ENCODE results near the gene ZCCHC17.
"Not testable (repeated sequence)": the region's sequence is repeated elsewhere in the genome, so short reads cannot be mapped to it uniquely, and the experiment has no call there.

The ZCCHC17 gene

DNA sequence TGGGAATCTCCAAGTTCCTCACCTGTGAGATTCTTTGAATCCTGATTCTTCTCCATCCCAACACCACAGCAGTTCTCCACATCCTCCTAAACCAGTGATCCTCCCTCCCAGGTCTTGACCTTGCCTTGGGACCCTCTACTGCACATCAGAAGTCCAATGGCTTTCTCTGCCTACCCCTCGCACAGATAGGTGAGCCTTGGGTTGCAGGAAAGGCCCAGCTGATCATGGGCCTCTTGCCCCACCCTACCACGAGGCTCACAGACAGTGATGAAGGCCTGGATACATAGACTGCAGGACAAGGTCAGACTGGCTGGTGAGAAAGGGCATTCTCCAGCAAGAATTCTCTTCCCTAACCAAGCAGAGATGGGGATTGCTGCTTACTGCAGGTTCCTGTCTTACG, 75.2 kb downstream of the ZCCHC17 start:
- DNase-seq: no peak

DNA sequence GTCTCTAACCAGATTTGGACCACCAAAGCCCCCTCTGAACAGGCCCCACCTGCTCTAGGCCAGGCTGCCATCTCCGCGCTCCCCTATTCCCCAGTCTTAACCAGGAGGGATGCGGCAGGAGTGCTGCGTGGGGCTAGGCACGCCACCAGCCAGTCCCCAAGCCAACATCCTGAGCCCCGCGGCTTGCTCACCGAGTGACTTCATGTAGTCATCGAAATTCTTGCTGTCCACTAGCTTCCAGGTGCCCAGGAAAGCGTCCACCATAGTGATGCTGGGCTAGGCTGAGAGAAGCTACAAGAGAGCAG, 75.9 kb downstream of the ZCCHC17 start:
- DNase-seq: no peak

DNA sequence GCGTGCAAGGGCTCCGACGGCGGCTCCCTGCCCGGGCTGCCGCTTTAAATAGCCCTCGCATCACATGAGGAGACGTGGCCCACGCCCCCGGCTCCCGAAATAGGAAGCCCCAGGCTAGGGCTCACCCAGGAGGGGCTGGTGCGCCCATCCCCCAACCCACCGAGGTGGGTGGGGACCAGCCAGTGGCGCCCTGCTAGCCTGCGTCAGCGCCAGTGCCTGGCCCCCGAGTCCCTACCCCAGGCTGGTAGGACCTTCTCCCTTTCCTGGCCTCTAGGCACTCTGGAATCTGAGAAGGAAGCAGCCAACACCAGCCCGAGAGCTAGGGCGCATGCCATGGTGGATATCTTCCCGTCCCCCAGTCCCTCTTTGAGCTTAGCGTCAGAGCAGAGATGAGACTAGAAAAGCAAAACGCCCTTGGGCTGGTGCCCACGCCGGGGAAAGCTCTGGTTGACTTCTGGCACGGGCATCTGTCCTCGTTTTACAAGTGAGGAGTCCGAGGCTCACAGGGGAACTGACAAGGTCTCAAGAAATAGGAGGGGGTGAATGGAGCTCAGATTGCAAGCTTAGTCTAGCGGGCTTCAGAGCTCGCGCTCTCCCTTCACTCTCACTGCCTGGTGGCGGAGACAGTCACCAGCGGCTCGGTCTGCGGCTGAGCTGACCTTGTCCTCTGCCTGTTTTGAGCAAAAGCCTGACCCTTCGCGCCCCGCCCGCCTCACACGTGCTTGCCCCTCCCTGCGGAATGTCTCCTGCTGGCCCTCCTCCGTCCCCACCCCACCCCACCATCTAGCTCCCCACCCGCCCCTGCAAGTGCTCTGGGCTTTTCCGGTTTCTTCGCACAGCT, 76.4 kb downstream of the ZCCHC17 start, which contains the start of gene FABP3:
FABP3 (minus strand) TSS at position 21 of the 841 bp plus-strand sequence. CDS start 62 bp downstream, outside the sequence.
- no peak for DNase-seq

DNA sequence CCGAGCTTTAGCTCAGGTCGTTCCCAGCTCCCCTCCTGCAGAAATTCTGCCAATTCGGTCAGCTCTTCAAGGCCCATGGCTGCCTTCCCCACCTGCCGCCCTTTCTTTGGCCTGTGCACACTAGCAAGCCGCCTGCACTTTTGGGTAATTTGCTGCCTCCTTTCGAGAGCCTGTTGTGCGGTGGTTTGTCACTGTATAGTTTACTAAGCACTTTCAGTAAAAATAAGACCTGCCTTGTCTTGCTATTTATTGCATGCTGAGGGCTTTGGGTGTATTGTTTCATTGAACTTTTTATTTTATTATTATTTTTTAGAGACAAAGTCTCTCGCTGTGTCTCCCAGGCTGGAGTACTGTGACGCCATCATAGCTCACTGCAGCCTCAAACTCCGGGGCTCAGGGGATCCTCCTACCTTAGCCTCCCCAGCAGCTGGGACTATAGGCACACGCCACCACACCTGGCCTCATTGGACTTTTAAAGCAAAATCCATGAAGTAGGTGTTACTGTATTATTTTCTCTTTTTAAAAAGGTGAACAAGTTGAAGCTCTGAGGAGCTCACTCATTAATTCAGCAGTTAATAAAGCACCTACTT, 77.2 kb downstream of the ZCCHC17 start:
- no peak for DNase-seq

DNA sequence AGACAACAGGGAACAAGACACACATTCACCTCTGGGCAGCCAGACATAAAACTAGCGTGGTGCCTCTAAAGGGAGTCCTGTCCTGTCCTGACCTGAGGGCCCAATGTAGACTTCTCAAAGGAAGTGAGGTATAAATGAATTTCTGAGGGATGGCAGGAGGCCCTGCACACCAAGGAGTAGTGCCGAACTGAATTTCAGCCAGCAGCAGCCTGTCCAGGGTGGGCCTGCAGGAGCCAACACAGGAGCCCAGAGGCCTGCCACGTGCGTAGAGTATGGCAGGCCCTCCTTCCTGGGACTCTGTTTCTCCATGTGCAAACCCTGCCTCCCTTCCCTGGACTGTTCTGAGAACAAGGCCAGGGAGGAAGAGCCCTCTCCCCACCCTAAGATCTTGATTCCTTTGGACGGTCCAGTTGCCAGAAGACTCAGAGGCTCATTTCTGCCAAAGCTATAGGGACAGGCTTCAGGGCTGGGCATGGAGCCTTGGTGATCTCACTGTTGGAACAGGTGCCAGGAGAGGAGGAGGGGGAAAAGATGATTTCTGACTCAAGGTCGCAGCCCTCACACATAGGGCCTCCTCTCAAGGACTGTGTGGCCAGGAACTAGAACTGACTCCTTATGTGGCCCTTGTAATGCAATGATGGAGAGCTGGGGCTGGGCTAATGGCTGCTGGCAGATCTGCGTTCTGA, 77.8 kb downstream of the ZCCHC17 start:
- no peak for DNase-seq

DNA sequence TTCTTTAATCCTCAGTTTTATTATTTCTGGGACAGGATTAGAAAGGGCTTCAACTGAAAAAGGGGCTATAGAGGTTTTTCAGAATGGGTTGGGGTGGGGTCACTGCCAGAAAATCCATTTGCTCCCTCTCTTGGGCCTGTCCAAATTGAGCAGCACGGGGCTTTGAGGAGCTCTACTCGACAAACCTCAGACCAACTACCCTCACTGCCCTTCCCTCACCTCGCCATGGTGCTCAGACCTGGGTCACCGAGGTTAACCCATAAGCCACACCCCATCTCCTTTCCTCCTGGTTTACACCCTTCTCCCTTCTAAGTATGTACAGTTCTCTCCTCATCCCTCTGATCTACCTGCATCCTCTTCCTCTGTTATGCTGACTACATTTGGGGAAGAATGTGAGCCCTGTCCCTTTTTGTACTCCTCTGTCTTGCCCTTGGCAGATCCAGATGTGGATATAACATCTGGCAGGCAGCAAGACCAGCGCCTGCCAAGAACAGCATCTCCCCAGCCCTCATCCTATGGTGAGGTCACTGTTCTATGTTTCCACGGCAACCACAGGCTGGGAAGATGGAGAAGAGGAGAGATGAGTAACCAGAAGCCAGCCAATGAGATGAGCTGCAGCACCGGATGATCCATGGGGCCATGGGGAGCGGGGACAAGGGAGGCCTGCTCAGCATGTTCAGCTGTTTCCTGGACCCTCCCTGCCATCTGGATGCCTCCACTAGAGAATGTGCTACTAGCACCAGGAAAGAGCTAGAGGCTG, 79.7 kb downstream of the ZCCHC17 start:
- no peak for DNase-seq

DNA sequence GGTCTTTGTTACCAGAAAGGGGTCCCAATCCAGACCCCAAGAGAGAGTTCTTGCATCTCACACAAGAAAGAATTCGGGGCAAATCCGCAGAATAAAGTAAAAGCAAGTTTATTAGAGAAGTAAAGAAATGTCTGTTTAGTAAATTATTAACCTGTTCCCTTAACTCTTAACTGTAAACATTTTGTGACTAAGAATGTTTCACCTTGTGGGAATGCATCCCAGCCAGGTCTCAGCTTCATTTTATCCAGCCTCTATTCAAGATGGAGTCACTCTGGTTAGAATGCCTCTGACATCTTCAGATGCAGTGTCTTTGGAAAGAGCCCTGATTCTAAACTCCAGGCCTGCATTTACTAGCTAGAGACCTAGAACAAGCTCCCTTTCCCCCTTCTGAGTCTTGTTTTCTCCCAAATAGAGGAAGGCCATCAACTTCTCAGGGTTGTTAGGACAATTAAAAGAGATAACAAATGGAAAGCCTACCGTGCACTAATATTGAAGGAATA, 80.6 kb downstream of the ZCCHC17 start:
- DNase-seq: no peak

DNA sequence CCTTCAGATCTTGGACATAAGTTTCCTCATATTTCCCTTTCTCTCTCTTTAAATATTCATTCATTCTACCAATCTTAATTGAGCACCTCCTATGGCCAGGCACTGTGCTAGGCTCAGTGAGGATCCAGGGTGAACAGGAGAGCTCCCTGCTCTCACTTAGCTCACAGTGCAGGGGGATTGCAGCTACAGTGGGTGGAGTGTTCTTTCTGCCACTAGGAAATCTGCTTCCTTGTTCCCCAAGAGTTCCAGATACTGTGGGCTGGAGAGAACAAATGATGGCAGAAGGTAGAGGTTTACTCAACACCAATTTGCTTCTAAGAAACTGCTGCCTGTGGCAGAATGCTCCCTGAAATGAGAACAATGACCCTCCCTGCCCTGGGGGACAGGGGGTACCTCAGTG, 81.2 kb downstream of the ZCCHC17 start:
- no peak for DNase-seq

DNA sequence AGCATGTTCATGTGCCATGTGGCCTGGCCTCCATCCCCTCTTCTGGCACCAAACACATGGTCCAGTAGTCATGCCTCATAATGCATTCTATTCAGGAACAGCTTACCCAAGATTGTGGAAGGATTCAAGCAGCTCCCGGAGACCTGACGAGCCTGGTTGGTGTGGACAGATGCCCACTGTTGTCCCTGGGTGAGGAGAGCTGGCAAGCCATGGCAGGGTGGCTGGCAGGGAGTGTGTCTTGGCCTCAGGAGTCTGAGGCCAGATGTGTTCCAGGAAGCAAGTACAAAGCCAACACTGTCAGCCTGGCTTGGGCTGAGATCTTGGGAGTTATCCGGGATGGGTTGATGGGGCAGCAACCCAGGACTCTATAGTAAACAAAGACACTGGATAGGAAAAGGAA, 83.3 kb downstream of the ZCCHC17 start:
- DNase-seq: no peak

DNA sequence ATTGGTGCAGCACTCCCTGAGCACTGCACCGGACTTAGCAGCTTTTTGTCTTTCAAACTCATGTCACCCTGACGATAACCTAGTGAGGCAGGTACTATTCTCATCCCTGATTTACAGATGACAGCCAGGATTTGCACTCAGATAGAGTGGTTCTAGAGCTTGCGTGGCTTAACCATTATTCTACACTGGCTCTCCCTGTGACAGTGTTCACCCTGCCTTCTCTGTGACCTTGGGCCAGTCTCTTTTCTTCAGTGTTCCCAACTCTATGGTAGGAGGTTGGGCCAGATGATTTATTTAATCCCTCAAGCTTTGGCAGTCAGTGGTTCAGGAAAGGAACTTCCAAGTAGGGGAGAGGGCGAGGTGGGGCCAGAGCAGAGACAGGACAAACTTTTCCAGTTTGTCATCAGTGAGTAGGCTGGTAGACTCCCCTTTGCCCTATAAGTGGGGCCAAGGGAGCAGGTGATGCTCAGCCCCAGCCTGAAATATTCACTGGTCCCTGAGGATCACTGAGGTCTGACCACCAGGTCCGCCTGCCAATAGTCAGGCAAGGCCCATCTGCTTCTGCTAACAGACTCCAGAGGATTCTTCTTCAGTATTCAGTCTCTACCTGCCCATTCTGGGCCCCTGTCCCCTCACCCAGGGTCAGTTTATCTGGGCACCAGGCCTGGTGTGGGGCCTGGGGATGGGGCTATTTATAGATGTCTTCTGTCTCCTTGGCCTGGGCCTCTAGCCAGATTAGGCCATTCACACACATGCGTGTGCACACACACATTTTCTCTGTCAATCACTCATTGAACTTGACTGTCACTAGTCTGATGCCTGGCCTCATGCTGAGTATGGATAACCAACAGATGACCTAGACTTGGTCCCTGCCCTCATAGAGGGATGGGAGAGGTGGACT, 84.8 kb downstream of the ZCCHC17 start:
- DNase-seq: no peak

DNA sequence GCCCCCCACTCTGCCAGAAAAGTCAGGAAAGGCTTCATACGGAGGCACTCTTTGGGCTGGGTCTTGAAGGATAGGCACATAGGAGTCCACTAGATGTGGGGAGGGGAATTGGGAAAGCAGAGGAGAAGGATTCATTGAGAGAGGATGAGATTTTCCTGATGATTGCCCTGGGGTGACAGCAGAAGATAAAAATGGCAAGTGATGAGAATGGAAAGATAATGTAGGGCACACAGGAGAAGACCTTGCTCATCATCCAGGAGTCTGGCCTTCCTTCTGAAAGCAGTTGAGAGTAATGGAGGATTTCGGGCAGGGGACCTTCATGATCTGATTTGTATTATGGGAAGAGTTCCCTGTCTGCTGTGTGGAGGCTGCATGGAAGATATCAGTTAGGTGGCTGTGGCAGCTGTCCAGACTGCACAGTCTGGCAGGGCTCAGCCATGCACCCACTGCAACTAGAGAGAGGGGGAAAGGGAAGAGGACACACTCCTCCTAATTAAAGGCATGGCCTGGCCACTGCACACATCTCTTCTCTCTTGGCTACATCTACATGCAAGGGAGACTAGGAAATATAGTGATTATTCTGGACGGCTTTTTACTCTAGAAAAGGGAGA, 85.7 kb downstream of the ZCCHC17 start:
- no peak for DNase-seq

DNA sequence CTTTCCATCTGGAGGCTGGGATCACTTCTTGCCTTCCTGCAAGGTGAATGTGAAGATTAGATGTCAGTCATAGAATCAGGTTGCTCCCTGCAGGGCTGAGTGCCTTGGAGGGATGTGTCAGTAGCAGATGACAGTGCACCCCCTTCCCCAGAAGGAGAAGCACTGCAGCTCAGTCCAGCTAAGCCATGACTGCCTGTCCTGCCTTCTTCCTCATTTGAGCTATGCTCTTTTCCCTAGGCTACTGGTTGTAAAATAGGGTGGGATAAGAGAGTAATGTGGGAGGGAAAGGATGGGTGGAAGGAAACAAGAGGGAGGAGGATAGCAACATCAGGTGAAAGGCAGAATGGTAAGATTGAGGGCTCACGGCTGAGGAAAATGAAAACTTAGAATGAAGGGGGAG, 87.1 kb downstream of the ZCCHC17 start:
- DNase-seq: no peak

DNA sequence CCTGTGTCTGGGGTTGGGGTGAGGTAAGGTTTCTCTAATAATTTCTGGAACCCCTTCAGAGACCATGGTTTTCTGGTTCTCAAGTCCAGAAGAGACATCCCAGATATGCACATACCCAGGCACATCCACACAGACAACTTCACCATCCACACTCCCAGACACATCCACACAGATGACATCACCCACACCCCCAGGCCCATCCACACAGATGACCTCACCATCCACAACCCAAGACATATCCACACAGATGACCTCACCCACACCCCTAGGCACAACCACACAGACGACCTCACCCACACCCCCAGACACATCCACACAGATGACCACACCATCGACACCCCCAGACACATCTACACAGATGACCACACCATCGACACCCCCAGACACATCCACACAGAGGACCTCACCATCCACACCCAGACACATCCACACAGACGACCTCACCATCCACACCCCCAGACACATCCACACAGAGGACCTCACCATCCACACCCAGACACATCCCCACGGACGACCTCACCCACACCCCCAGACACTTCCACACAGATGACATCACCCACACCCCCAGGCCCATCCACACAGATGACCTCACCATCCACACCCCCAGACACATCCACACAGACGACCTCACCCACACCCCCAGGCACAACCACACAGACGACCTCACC, 89.9 kb downstream of the ZCCHC17 start:
- not testable (repeated sequence) for DNase-seq

DNA sequence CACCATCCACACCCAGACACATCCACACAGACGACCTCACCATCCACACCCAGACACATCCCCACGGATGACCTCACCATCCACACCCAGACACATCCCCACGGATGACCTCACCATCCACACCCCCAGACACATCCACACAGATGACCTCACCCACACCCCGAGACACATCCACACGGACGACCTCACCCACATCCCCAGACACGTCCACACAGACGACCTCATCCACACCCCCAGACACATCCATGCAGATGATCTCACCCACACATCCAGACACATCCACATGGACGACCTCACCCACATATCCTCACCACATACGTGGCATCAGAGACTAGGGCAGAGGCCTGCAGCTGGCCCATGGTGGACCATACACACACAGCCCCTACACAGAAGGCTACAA, 90.8 kb downstream of the ZCCHC17 start:
- no peak for DNase-seq

DNA sequence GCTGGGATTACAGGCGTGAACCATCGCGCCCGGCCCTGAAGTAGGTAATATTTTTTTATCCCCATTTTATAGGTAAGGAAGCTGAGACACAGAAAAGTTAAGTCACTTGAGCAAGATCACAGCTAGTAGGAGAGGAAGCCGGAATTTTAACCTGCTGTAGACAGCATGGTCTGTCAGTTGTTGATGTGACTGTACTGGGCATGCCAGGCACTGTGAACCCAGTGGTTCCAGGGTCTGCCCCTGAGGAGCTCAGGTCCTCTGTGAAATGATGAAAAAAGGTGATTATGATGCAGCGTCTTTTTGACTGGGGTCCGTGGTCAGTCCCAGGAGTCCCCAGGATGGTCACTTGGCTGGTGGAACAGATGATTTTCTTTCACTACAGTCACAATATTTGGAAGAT, 92.8 kb downstream of the ZCCHC17 start:
- no peak for DNase-seq

DNA sequence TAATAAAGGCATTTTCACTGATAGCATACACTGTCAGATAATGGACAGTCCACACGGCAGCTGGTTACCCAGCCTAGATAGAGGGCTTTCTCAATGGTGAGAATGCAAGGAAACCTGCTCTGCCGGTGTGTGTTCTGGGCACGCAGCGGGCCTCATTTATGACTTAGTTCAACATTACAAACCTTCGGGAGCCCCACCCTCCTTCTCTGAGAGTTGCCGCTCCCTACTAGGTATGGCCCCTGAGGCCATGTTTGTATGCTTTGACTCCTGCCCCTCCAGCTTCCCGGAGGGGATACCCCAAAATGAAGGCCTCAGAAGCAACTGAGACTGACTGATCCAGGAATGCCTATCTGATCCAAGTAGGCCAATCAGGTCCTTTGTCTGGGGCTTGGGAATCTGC, 93.2 kb downstream of the ZCCHC17 start:
- no peak for DNase-seq

DNA sequence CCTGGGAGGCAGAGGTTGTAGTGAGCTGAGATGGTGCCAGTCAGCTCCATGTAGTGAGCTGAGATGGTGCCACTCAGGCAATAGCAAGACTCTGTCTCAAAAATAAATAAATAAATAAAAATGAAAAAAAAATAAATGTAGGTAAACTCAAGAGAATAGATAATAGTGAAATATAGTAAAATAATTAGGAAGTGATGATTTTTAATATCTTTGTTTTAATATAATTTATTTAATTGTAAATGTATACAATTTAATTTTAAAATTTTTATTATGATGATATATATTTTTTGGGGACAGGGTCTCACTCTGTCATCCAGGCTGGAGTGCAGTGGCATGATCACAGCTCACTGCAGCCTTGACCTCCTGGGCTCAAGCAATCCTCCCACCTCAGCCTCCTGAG, 96.6 kb downstream of the ZCCHC17 start:
- no peak for DNase-seq

DNA sequence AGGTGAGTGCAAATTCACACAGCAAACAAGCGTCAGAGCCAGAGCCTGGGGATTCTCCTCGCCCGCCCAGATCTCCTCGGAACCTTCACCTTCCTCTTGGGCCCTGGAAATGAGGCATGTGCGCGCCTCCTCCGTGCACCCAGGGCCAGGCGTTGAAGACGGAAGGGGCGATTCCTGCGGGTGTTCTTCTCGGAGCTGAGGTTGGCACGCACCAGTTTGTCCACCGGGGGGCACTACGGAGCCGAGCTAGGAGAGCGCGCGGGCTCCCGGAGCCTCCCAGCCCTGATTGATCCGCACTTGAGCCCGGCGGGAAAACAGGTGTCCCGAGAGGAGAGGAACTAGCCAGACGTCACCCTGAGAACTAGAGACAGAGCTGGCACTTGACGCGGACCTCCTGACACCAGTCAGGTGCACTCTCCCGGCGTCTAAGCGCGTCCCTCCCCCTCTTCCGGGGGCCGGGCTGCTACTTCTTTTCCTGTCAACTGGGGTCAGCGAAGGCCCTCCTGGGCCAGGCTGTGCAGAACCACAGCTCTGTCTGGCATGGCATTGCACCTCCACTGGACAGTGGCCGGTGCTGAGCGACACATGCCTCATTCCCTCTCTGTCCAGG, 97.9 kb downstream of the ZCCHC17 start:
- peak; percentile 83 for DNase-seq

DNA sequence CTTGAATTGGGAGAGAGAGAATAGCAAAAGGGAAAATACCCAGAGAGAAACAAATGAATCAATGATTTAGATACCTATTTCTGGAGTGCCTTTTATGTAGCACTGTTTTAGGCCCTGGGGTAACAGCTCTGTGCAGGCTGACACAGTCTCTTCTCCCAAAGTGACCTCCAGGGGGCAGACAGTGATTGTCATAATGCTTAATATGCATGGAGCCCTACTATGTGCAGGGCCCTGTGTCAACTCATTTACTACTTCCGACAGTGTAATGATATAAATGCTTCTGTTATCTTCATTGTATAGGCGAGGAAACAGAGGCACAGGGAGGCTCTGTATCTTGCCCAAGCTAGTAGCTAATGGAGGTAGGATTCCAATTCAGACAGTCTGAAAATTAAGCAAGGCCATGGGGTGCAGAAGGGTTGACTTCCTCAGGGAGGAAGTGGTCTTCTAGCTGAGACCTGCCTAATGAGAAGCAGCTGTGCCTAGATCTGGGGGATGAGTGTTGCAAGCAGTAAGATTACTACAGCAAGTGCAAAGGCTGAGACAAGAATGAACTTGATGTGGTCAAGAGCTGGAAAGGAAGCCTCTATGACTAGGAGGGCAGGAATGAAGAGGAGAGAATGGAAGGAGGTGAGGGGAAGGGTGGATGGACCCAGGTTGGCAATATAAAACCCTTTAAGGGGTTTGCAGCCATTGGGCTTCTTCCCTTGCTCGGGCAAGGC, 100.0 kb downstream of the ZCCHC17 start:
- no peak for DNase-seq
